Stimulated activated CD4-positive, alpha-beta T cell treated with anti-CD3 and anti-CD28 coated beads, Interleukin-4, amount 100 ng/mL, for 4 hours (primary cell): ENCODE measurements around the gene ATAD3C.
"Not testable (repeated sequence)": the region's sequence is repeated elsewhere in the genome, so short reads cannot be mapped to it uniquely, and the experiment has no call there.

Experiments
- DNase-seq, 2 experiments: peaks; one replicate each; pipeline ENCODE4 v3.0.0-alpha.2; 2020

Gene ATAD3C

GRCh38 chr1:1419813-1420653 is 29.5 kb upstream of the ATAD3C start:
- DNase-seq, result no peak

- DNase-seq, result no peak
These were observed 28.8 kb upstream of the ATAD3C start for GRCh38 chr1:1420654-1421141.

DNA sequence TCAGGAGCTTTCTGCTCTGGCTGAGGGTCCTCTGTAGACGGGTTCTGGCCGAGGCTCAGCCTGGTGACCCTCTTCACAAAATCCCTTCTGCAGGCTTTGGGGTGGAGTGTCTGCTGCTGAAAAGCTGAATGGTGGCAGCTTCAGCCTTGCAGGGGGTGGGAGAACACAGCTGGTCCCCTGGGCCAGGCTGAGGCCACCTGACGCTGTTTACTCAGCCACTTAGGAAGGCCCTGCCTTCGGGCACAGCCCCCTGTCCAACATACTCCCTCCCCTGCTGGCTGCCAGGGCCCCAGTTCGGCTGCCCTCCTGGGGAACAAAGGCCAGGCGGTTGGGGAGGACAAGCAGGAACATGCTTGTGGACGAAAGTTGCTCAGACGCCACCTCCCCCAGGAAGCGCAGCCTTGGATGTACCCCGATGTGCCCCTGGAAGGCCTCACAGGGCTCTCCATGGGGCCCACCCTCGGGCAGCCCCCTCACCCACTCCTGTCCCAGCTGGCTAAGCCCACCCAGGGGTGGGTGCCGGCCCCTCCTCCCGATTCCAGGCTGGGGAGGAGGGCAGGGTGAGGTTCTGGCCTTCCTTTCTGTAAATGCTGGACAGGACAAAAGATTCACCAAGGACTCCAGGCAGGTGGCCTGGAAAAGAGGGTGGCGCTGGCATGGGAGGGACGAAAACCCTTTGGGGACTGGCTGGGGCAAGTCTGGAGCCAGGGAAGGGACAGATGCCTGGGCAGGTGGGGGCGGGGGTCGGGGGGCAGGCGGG is 28.2 kb upstream of the ATAD3C start, which contains the start of gene ANKRD65:
Gene ANKRD65 (minus strand): TSS at position 130 of the 760 bp plus-strand sequence. CDS start 271 bp downstream, outside the sequence.
- DNase-seq, result no peak

DNA sequence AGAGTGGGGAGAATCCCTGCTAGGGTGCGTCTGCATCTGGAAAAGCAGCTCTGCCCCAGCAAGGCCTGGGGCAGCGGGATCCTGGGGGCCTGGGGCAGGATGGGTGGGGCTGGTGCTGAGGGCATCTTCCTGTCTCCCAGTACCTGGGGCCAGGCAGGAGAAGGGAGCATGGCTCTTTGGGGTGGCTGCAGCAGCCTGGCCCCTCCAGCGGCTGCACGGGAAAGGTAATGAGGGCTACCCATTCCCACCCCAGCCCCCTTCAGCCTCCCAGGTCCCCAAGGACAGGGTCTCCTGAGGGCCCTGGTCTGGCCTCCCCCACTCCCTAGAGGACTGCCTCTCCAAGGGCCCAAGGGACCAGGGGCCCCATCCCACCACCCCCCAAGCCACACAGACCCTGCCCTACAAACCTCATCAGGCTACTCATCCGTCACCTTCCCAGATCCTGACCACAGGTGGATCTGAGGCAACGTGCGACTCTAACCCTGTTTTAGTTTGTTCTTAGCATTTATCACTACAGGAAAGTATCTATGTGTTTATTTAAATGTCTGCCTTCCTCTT is 27.5 kb upstream of the ATAD3C start:
- DNase-seq, result no peak

DNA sequence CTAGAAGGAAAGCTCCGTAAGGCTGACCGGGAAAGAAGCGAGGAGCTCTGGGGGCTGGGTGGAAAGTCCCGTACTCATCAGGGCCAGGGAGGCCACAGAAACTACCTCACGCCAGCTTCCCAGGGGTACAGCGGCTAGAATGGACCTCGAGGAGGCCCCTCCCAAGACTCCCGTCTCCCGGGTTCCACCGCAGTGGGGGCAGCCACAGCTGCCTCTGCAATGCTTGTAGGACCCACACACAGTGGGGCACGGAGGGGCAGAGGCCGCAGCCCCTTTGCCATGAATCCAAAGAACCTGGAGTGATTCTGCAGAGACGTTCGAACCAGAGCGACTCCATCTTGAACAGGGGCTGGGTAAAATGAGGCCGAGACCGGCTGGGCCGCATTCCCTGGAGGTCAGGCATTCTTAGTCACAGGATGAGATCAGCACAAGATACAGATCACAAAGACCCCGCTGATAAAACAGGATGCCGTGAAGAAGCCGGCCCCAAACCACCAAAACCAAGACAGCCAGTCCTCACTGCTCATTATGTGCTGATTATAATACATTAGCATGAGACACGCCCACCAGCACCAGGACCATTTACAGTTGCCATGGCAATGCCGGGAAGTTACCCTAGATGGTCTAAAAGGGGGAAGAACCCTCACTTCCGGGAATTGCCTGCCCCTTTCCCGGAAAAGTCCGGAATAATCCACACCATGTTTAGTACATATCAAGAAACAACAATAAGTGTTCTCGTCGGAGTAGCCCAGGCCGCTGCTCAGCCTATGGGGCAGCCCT is 26.8 kb upstream of the ATAD3C start:
- DNase-seq, result no peak

GRCh38 chr1:1423245-1423597 is 26.3 kb upstream of the ATAD3C start:
- DNase-seq, result no peak

GRCh38 chr1:1424707-1425106 is 24.8 kb upstream of the ATAD3C start:
- DNase-seq, result no peak

DNA sequence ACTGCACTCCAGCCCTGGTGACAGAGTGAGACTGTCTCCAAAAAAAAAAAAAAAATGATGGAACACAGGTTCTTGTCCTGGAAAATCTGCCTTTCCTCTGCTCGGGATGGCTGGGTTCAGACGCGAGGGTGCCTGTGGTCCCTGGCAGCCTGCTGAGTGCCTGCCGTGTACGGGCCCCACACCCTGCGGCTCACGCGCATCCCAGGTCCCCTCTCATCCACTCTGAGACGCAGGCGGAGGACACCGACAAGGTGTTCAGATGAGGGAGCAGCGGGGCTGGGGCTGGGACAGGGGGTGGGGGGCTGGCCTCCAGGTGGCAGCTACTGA is 24.1 kb upstream of the ATAD3C start:
- DNase-seq, result no peak

- no peak for DNase-seq
These were observed 23.6 kb upstream of the ATAD3C start for GRCh38 chr1:1425753-1426495.

GRCh38 chr1:1426496-1427105 is 22.9 kb upstream of the ATAD3C start:
- no peak for DNase-seq

GRCh38 chr1:1427106-1427819 is 22.2 kb upstream of the ATAD3C start:
- no peak for DNase-seq

GRCh38 chr1:1427820-1428148 is 21.7 kb upstream of the ATAD3C start:
- no peak for DNase-seq

- no peak for DNase-seq
These were observed 21.3 kb upstream of the ATAD3C start for GRCh38 chr1:1428174-1428573.

- DNase-seq, result not testable (repeated sequence)
These were observed 20.5 kb upstream of the ATAD3C start for GRCh38 chr1:1428967-1429366.

GRCh38 chr1:1429671-1430073 is 19.8 kb upstream of the ATAD3C start:
- DNase-seq, result no peak

DNA sequence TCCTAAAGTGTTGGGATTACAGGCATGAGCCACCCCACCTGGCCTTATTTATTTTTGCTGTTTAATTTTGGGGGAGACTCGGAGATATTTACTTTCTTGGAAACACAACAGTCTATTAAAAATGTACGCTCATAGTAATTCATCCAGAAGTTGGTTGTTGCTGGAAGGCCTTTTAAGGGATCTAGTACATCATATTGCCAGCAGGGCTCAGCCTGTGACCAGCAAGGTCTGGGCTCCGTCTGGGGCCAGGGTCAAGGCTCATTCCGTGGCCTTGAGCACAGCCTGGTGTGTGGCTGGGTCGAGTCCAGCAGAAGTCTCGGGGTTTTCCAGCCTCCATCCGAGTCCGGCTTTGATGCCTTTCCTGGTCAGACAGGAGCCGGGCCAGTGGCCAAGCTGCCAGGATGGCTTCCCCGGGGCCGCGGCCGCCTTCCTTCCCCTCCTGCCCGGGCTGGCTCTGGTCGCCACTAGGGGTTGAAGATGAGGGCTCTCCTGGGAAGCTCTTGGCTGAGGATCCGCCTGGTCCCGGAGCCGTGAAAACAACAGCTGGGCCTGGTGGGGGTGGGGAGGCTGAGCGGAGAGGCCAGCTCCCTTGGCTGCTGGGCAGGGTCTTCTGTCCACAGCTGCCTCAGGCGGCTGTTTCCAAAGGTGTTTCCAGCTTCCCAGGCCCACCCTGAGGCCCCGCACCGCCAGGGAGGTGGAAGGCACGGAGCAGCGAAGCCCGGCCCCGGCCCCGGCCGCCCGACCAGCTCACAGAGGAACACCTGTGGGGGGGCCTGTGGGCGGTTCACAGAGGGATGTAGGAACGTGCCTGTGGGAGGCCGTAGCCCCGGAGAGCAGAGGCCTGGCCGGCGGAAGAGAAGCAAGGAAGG is 19.1 kb upstream of the ATAD3C start:
- DNase-seq, result no peak

DNA sequence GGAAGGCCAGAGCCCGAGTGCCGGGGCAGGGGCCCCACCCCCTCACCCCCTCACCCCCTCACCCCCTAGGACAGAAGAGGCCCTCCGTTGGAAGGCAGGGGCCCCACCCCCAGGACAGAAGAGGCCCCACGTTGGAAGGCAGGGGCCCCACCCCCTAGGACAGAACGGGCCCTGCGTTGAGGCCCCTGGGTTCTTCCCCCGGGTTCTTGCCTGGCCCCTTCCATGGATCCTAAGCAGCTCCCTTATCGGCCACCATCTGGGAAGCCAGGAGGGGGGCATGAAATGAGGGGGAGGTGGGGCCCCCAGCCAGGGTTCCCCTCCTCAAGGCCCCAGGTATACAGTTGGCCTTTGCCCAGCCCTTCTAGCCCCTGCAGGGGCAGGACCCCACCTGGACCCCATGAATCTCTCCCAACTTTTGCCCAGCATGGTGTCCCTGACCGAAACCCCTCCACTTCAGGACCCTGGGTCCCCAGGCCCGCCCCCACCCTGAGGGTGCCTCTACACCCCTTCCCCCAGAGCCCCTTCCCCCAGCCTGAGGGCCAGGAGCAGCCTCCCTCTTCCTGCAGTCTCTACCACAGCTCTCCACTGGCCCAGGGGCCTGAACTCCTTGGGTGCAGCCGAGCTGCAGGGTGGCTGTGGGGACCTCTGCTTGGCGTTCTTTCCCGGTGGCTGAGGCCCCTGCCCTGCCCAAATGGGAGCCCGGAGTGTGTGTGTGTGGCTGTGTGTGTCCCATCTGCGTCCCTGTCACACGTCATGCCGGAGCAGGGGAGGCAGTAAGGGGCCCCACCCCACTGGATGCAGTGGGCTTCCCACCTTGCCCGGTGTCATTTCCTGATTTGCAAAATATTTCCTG is 18.3 kb upstream of the ATAD3C start:
- no peak for DNase-seq

DNA sequence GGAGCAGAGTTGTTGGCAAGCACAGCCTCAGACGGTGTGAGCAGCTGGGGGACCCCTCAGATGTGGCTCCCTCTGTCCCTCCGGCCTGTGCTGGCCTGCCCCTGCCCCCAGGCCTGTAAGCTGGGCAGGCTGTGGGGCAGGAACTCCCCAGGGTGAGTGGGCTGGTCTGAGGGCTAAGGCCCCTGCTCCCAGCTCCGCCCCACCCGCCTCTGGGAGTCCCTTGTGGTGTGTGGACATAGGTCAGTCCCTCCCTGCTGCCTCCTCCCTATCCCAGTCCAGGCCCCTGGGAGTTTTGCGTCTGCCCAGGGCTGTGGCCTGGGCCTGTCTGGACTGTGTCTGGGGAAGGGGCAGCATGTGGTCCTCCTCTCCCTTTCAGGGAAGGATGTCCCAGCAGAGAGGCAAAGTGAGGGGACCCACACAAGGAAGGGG is 17.6 kb upstream of the ATAD3C start:
- DNase-seq, result no peak

- no peak for DNase-seq
These were observed 17.1 kb upstream of the ATAD3C start for GRCh38 chr1:1432274-1432950.
